Heart left ventricle (tissue), 16 donors: Measurements from ENCODE around the gene SCN1B. TPM values are rescaled to one million over a fixed set of nuclear protein-coding genes. Genes with fewer than 3 reads are reported as not detected.

Experiments used
- ATAC-seq, 4 donors: fragments of 200-7000 bp; cut with Tn5 transposase; one replicate each; pipeline ENCODE4 v1.9.1; 2020 to 2022; ENCODE audit warnings: moderate library complexity in 4 of 4, mild to moderate bottlenecking in 3 of 4, moderate number of reproducible peaks in 1 of 4
- DNase-seq, 5 donors: peaks; one replicate each; pipeline ENCODE4 v3.0.0-alpha.2; 2020
- H3K27ac ChIP-seq, 12 donors: fragments of 200-600 bp; sonication (generic) in 4 of 12; one replicate each; pipeline versions ENCODE4 v1.5.0 to v1.8.0; 2016 to 2022; ENCODE audit warnings: mild to moderate bottlenecking in 2 of 12
- H3K27me3 ChIP-seq, 9 donors: fragments of 200-600 bp; sonication (generic) in 2 of 9; one replicate each; pipeline versions ENCODE4 v1.5.1 to v1.8.0; 2016 to 2022; ENCODE audit warnings: mild to moderate bottlenecking in 3 of 9
- H3K36me3 ChIP-seq, 9 donors: fragments of 200-600 bp; sonication (generic) in 2 of 9; one replicate each; pipeline versions ENCODE4 v1.5.0 to v1.8.0; 2018 to 2022; ENCODE audit warnings: mild to moderate bottlenecking in 2 of 9
- H3K4me1 ChIP-seq, 12 donors: fragments of 200-600 bp; sonication (generic) in 4 of 12; one replicate each; pipeline versions ENCODE4 v1.5.0 to v1.8.0; 2016 to 2022; ENCODE audit warnings: mild to moderate bottlenecking in 3 of 12
- H3K4me3 ChIP-seq, 12 donors: fragments of 200-600 bp; sonication (generic) in 4 of 12; one replicate each; pipeline versions ENCODE4 v1.5.0 to v1.8.0; 2017 to 2022; ENCODE audit warnings: mild to moderate bottlenecking in 9 of 12, moderate library complexity in 4 of 12
- H3K9me3 ChIP-seq, 12 donors: fragments of 200-600 bp; sonication (generic) in 4 of 12; one replicate each; pipeline versions ENCODE4 v1.5.0 to v1.8.0; 2016 to 2022; ENCODE audit warnings: mild to moderate bottlenecking in 1 of 12
- POLR2A ChIP-seq, 2 donors: fragments of 450-650 bp; IDR thresholded peaks; one replicate each; pipeline ENCODE4 v1.6.1; 2017; ENCODE audit warnings: antibody characterized with exemption in 2 of 2, mild to moderate bottlenecking in 2 of 2, moderate library complexity in 2 of 2
- WGBS, 4 donors: extraction: QIAGEN DNeasy Blood & Tissue Kit in 2 of 4; methylation state at CpG; one replicate each; pipeline versions ENCODE4 v1.1.5 to v1.1.7; 2013 to 2018; 5-methylcytosine and 5-hydroxymethylcytosine counted together
- intact Hi-C, 10 donors: fragments of 100-400 bp; cut with DNase I; formaldehyde crosslinking; loops; one replicate each; pipeline versions ENCODE4 v1.11.1 to v1.14.2; 2022
- long read RNA-seq, 3 donors: library from polyadenylated mRNA; unstranded; transcript quantifications; one replicate each; pipeline ENCODE4 v2.0.0, GENCODE V29; 2020 to 2021
- polyA plus RNA-seq, 2 donors: library from polyadenylated mRNA; stranded (reverse); fragments of 200-250 nt; gene quantifications; one replicate each; pipeline ENCODE4 v1.2.3, GENCODE V29; 2013
- total RNA-seq, 9 donors: library from RNA; depleted of rRNA in 2 of 9; stranded (reverse); fragments of >200 nt in 2 of 9; fragmentation: NEBNext Ultra II Directional in 3 of 9; extraction: Animal tissue kit (Norgen Biotek cat#: 25700) in 3 of 9; gene quantifications; one replicate each; pipeline versions ENCODE4 v1.1.0 to v1.2.4, GENCODE V29; 2016 to 2023
- TF ChIP-seq, protein P1 (sequence below), 12 donors: fragments of 200-600 bp; sonication (generic) in 4 of 12; IDR thresholded peaks; one replicate each; pipeline versions ENCODE4 v1.5.0 to v1.8.0; 2018 to 2022; ENCODE audit warnings: antibody characterized with exemption in 12 of 12, mild to moderate bottlenecking in 5 of 12
- donor health status: ischemic (EF 13 %, LVEDD 7.1; RV severe dilation, severe dysfunction).
- donor health status: healthy with polysubstance abuse.
- donor health status: DM: no; HTN: yes; CAD: no.
- donor health status: DM: no; HTN: no; CAD: no.
- donor health status: ischemic (EF 25% LVEDD 6.9; RV normal size, moderate dysfunction).
- donor health status: ischemic (EF 25% LVEDD 5.7; RV mildly dilated, moderate dysfunction).
- donor health status: healthy.
- donor health status: DM: yes; HTN: yes; CAD: no.
- donor health status: ischemic (EF 35%, LVEDD 5.7; RV mildly dilated, moderate dysfunction).
- donor health status: nonischemic (EF 11% LVEDD 7.7; RV severe dilation, severe dysfunction).
- donor health status: DM: yes; HTN: yes; CAD: no.
- donor health status: PGD.
- donor health status: ischemic (EF 29% LVEDD 5.4; RV normal size, mild dysfunction).
- donor health status: nonischemic (EF 23%, LVEDD 6.1; RV moderate dilation, normal function).

Gene SCN1B
- 10 to 100 TPM; 22.1 to 68.3 (median 32.4) TPM for total RNA-seq
- polyA plus RNA-seq: 10 to 100 TPM; 19.7 to 64.4 TPM
- long read RNA-seq, donor 1, full-length matches to known transcripts: 48 of 53 reads
- long read RNA-seq, donor 1, partial matches to known transcripts: 1 of 53 reads
- long read RNA-seq, donor 1, other reads (novel, unspliced or antisense): 4 of 53 reads
- long read RNA-seq, donor 2, transcript SCN1B-201 (6 exons, 1,670 nt): major isoform, 11 of 14 reads
- long read RNA-seq, donor 2, partial matches to known transcripts: 1 of 14 reads
- long read RNA-seq, donor 2, other reads (novel, unspliced or antisense): 2 of 14 reads
- long read RNA-seq, donor 3, transcript SCN1B-201 (6 exons, 1,670 nt): major isoform, 47 of 52 reads
- long read RNA-seq, donor 3, partial matches to known transcripts: 1 of 52 reads
- long read RNA-seq, donor 3, other reads (novel, unspliced or antisense): 3 of 52 reads

DNA sequence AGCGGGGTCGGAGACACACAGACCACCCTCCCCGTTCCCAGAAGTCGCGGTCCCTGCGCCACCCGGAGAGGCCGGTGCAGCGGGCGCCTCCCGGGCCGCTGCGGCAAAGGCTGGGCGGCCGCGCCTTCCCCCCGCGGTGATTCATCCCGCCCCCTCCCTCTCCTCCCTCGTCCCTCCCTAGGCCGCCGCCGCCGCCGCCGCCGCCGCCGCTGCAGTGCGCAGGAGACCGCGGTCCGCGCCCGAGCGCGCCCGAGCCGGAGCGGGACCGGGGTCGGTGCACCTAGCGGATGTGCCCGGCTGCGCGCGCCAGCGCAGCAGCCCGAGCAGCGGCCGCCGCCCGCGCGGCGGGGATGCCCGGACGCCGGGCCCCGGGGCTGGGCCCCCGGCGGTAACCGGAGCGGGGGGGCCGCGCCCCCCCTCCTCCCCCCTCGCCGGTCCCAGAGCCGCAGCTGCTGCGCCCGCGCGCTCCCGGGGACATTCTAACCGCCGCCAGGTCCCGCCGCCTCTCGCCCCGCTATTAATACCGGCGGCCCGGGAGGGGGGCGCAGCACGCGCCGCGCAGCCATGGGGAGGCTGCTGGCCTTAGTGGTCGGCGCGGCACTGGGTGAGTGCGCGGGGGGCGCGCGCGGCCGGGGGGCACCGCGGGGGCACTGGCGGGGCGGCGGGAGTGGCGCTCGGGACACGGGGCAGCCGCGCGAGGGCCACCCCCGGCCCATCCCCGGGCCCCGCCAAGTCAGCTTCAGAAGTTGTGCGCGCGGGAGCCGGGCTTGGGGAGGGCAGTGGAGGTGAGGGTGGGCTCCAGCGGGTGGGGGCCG is at the start of gene SCN1B:
TSS of gene SCN1B (plus strand) at position 214 of the 815 bp plus-strand sequence. CDS start at position 565, 351 bp downstream.
- intact Hi-C loops: no loop called here
- peak within 1 kb of the TSS in 10 of 12 donors; percentile 42 to 77 (median 55) for H3K27ac ChIP-seq
- DNase-seq: peak; percentile 69 to 86 (median 76)
- TF ChIP-seq POLR2A (IDR thresholded peaks at IDR 0.05): peak in 1 of 2 donors; percentile 27
- TF ChIP-seq, protein P1, sequence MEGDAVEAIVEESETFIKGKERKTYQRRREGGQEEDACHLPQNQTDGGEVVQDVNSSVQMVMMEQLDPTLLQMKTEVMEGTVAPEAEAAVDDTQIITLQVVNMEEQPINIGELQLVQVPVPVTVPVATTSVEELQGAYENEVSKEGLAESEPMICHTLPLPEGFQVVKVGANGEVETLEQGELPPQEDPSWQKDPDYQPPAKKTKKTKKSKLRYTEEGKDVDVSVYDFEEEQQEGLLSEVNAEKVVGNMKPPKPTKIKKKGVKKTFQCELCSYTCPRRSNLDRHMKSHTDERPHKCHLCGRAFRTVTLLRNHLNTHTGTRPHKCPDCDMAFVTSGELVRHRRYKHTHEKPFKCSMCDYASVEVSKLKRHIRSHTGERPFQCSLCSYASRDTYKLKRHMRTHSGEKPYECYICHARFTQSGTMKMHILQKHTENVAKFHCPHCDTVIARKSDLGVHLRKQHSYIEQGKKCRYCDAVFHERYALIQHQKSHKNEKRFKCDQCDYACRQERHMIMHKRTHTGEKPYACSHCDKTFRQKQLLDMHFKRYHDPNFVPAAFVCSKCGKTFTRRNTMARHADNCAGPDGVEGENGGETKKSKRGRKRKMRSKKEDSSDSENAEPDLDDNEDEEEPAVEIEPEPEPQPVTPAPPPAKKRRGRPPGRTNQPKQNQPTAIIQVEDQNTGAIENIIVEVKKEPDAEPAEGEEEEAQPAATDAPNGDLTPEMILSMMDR (IDR thresholded peaks at IDR 0.05): no peak
- H3K9me3 ChIP-seq: no peaks in the 10 kb centered on the region
- ATAC-seq: peak; percentile 25 to 82 (median 76)
- peaks cover 0 to 7% (median 0%) of the 10 kb centered on the region in 9 donors for H3K27me3 ChIP-seq
- H3K36me3 ChIP-seq: peaks cover 0 to 40% (median 26%) of the 10 kb centered on the region in 9 donors
- peaks cover 0 to 22% (median 10%) of the 10 kb centered on the region in 12 donors for H3K4me1 ChIP-seq
- WGBS, 4 donors: 0 to 1% (median 0%) methylated on average over 15 to 118 of the region's 118 CpGs
- peak within 1 kb of the TSS; percentile 20 to 81 (median 58) for H3K4me3 ChIP-seq

DNA sequence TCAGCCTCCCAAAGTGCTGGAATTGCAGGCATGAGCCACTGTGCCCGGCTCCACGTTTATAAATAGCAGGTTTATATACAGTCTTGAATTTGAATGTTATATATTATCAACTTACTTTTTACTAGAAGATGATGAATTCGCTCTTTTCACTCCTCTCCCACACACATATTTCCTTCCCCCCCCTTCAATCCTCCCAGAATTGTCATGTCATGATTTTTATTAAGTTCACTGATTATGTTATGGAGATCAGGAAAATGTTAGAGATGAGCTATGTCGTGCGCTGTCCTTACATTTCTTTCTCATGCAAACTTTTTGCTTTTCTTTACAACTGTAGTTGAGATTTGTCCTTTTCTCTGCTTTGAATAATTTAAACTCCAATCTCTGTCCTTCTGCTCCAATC is 48.0 kb upstream of the SCN1B start:
- DNase-seq: no peak
- ATAC-seq: no peak
- peaks cover 0 to 20% (median 8%) of the 10 kb centered on the region in 12 donors for H3K4me1 ChIP-seq
- H3K27me3 ChIP-seq: no peaks in the 10 kb centered on the region
- 66 to 69% (median 68%) methylated on average over 5 of the region's 5 CpGs for WGBS, 4 donors
- H3K36me3 ChIP-seq: no peaks in the 10 kb centered on the region
- no peak overlapping the region for H3K27ac ChIP-seq
- TF ChIP-seq, protein P1 (IDR thresholded peaks at IDR 0.05): no peak
- no peak for TF ChIP-seq POLR2A (IDR thresholded peaks at IDR 0.05)
- intact Hi-C loops: no loop called here
- peaks cover 0 to 1% (median 0%) of the 10 kb centered on the region in 12 donors for H3K9me3 ChIP-seq
- no peak overlapping the region for H3K4me3 ChIP-seq

DNA sequence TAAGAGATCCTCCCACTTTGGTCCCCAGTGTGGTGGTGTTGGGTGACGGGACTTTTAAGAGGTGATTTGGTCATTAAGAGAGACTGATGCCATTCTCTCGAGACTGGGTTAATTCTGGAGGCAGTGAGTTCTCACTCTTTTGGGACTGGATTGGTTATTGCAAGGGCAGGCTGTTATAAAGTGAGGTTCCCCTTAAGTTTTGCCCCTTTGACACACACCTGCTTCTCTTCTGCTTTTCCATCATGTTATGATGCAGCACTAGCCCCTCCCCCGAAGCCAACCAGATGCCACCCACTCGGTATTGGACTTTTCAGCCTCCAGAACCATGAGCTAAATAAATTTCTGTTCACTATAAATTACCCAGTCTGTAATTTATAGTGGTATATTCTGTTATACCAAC is 46.5 kb upstream of the SCN1B start:
- no peak overlapping the region for H3K27ac ChIP-seq
- TF ChIP-seq, protein P1 (IDR thresholded peaks at IDR 0.05): no peak
- TF ChIP-seq POLR2A (IDR thresholded peaks at IDR 0.05): no peak
- no peaks in the 10 kb centered on the region for H3K27me3 ChIP-seq
- no peak for DNase-seq
- no peak for ATAC-seq
- intact Hi-C loops: no loop called here
- WGBS, 4 donors: 91 to 94% (median 93%) methylated on average over 4 of the region's 4 CpGs
- no peaks in the 10 kb centered on the region for H3K9me3 ChIP-seq
- no peak overlapping the region for H3K4me3 ChIP-seq
- no peaks in the 10 kb centered on the region for H3K36me3 ChIP-seq
- H3K4me1 ChIP-seq: peaks cover 0 to 29% (median 8%) of the 10 kb centered on the region in 12 donors

DNA sequence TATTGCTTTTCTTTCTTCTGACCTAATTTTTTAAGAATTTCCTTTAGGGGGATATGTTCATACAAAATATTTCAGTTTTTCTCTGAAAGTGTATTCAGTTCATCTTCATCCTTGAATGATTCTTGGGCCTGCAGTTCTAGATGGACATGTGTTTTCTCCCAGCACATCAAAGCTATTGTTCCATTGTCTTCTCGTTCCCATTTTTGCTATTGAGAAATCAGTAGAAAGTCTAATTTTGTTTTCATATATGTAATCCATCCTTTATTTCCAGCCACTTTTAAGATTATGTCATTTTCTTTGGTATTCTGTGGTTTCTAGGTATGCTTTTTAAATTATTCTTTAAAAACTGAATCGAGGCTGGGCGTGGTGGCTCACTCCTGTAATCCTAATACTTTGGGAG is 46.0 kb upstream of the SCN1B start:
- H3K4me1 ChIP-seq: peaks cover 0 to 34% (median 8%) of the 10 kb centered on the region in 12 donors
- no peaks in the 10 kb centered on the region for H3K36me3 ChIP-seq
- no peaks in the 10 kb centered on the region for H3K27me3 ChIP-seq
- peak overlapping the region in 1 of 12 donors; percentile 73 for H3K27ac ChIP-seq
- ATAC-seq: no peak
- no peak overlapping the region for H3K4me3 ChIP-seq
- no peaks in the 10 kb centered on the region for H3K9me3 ChIP-seq
- intact Hi-C loops: no loop called here
- WGBS, 4 donors: 93 to 95% (median 95%) methylated on average over 3 of the region's 3 CpGs
- TF ChIP-seq, protein P1 (IDR thresholded peaks at IDR 0.05): no peak
- TF ChIP-seq POLR2A (IDR thresholded peaks at IDR 0.05): no peak
- no peak for DNase-seq
